Naive thymus-derived CD4-positive, alpha-beta T cell (primary cell): ENCODE data around the gene OGT. TPM values are rescaled to one million over a fixed set of nuclear protein-coding genes. Genes with fewer than 3 reads are reported as not detected.
"Not testable (repeated sequence)": the region's sequence is repeated elsewhere in the genome, so short reads cannot be mapped to it uniquely, and the experiment has no call there.

Experiments
- ATAC-seq: fragments of 150-1000 bp; cut with Tn5 transposase; 2 replicates; pipeline ENCODE4 v1.10.0; 2021; ENCODE audit warnings: mild to moderate bottlenecking, moderate library complexity
- CTCF ChIA-PET: fragments of 350-600 bp; sonication (Branson Sonifier 250); formaldehyde crosslinking; loops from one replicate; lab custom pipeline; 2021; ENCODE audit warnings: antibody characterized with exemption; lab: Charles Lee
- POLR2A ChIA-PET: fragments of 350-600 bp; sonication (Branson Sonifier 250); formaldehyde crosslinking; loops from one replicate; lab custom pipeline; 2021; ENCODE audit warnings: antibody characterized with exemption, inconsistent platforms; lab: Charles Lee
- DNase-seq, 9 donors: peaks; one replicate each; pipeline versions ENCODE4 v3.0.0 to v3.0.0-alpha.2; 2020 to 2022; ENCODE audit warnings: mixed read lengths in 1 of 9
- H3K27ac ChIP-seq: one replicate; pipeline ENCODE4 v1.7.0; 2013; ENCODE audit warnings: mild to moderate bottlenecking, low read depth, low read length, moderate library complexity
- H3K27me3 ChIP-seq, 2 donors: one replicate each; pipeline ENCODE4 v1.7.0; 2013; ENCODE audit warnings: low read length in 2 of 2, mild to moderate bottlenecking in 2 of 2, moderate library complexity in 2 of 2; ENCODE audit not compliant: control insufficient read depth in 2 of 2, insufficient read depth in 2 of 2
- H3K36me3 ChIP-seq, 3 experiments: 1 replicate in 2 of 3; 2 replicates in 1 of 3; pipeline ENCODE4 v1.7.0; 2013; ENCODE audit warnings: low read length in 3 of 3, mild to moderate bottlenecking in 3 of 3, moderate library complexity in 1 of 3; ENCODE audit not compliant: insufficient read depth in 3 of 3, control insufficient read depth in 2 of 3
- H3K4me1 ChIP-seq, 2 donors: one replicate each; pipeline ENCODE4 v1.7.0; 2013; ENCODE audit warnings: low read length in 2 of 2, mild to moderate bottlenecking in 2 of 2, moderate library complexity in 1 of 2; ENCODE audit not compliant: control insufficient read depth in 2 of 2, insufficient read depth in 2 of 2
- H3K4me3 ChIP-seq: 2 replicates; pipeline ENCODE4 v1.7.0; 2013; ENCODE audit warnings: mild to moderate bottlenecking, low read length
- H3K9me3 ChIP-seq, 3 experiments: 1 replicate in 2 of 3; 2 replicates in 1 of 3; pipeline ENCODE4 v1.7.0; 2013; ENCODE audit warnings: low read length in 3 of 3; ENCODE audit not compliant: control insufficient read depth in 2 of 3
- H3K27ac Mint-ChIP-seq, 9 donors: one replicate each; pipeline ENCODE4 v1.8.0; 2020 to 2022; ENCODE audit warnings: mixed read lengths in 9 of 9, mild to moderate bottlenecking in 8 of 9, moderate library complexity in 5 of 9, inconsistent platforms in 2 of 9
- H3K27me3 Mint-ChIP-seq, 5 donors: one replicate each; pipeline ENCODE4 v1.8.0; 2021 to 2022; ENCODE audit warnings: mixed read lengths in 5 of 5, mild to moderate bottlenecking in 1 of 5
- H3K36me3 Mint-ChIP-seq, 5 donors: one replicate each; pipeline ENCODE4 v1.8.0; 2020 to 2022; ENCODE audit warnings: mixed read lengths in 5 of 5, mild to moderate bottlenecking in 3 of 5, inconsistent platforms in 1 of 5
- H3K4me1 Mint-ChIP-seq, 7 donors: one replicate each; pipeline ENCODE4 v1.8.0; 2020 to 2022; ENCODE audit warnings: mixed read lengths in 7 of 7, mild to moderate bottlenecking in 3 of 7, inconsistent platforms in 1 of 7
- H3K4me3 Mint-ChIP-seq, 10 donors: one replicate each; pipeline ENCODE4 v1.8.0; 2020 to 2022; ENCODE audit warnings: mild to moderate bottlenecking in 10 of 10, mixed read lengths in 10 of 10, moderate library complexity in 6 of 10, inconsistent platforms in 2 of 10
- H3K9me3 Mint-ChIP-seq, 11 donors: one replicate each; pipeline ENCODE4 v1.8.0; 2020 to 2022; ENCODE audit warnings: mixed read lengths in 11 of 11, mild to moderate bottlenecking in 4 of 11, inconsistent platforms in 1 of 11, moderate library complexity in 1 of 11
- intact Hi-C, 2 donors: fragments of 100-400 bp; cut with micrococcal nuclease; formaldehyde crosslinking; loops; one replicate each; pipeline ENCODE4 v1.15.1; 2023
- polyA plus RNA-seq, 2 donors: library from polyadenylated mRNA; unstranded; fragments of 300-500 nt; fragmentation: Illumina TruSeq; gene quantifications; one replicate each; pipeline ENCODE4 v1.2.3, GENCODE V29; 2021
- total RNA-seq, 6 experiments: library from RNA in 5 of 6; stranded (reverse) in 5 of 6; gene quantifications; 1 replicate in 5 of 6; 2 replicates in 1 of 6; pipeline ENCODE4 v1.2.3 and lab custom pipeline; 2021 to 2026

Gene OGT
- total and polyA plus RNA-seq, 7 experiments from 2014 or later: 30.5 to 520 (median 346) TPM

DNA sequence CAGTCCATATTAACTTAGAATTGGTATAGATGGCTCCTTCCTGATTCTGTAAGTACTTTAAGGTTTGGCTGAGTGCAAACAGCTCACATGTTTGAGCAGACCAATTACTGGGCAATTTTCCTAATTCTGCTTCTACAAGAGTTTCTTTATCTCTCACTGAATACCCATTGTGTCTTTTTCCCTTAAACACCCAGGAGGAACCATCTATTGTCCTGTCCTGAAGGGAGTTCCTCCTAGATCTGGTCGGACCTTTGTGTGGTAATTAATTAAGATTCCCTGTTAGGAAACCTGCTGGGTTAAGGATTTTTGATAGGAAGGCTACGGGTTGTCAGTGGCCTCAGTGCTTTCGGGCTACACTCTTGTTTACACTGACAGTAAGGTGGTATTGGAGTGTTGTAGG is 36.9 kb upstream of the OGT start:
- H3K4me3 Mint-ChIP-seq, H3K4me1 ChIP-seq, H3K27me3 ChIP-seq, H3K4me3 ChIP-seq, H3K27me3 Mint-ChIP-seq, H3K36me3 ChIP-seq, CTCF ChIA-PET, intact Hi-C loops, H3K9me3 Mint-ChIP-seq, H3K9me3 ChIP-seq, H3K27ac ChIP-seq, ATAC-seq, H3K36me3 Mint-ChIP-seq, DNase-seq: not testable (repeated sequence)
- Mint-ChIP-seq H3K27ac (peak overlapping the region in 1 of 9 donors; percentile 50), H3K4me1 (peaks cover 4 to 15% (median 11%) of the 10 kb centered on the region in 7 donors)
- POLR2A ChIA-PET: interaction anchor here (4.5 kb wide), 1 partner anchor 37 kb away, joined by 54 read pairs; the partner anchor contains the start of gene OGT

DNA sequence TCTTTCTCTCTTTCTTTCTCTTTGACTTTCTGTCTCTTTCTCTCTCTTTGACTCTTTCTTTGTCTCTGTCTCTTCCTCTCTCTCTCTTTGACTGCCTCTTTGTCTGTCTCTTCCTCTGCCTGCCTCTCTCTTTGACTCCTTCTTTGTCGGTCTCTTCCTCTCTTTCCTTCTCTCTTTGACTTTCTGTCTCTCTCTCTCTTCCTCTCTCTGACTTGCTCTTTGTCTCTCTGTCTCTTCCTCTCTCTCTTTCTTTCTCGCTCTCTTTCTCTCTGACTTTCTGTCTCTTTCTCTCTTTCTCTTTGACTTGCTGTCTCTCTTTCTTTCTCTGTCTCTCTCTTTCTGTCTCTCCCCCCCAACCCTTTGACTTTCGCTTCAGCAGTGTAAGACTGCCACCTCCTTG is 36.4 kb upstream of the OGT start:
- Mint-ChIP-seq H3K36me3 (peaks cover 0 to 4% (median 0%) of the 10 kb centered on the region in 5 donors), H3K27ac (peak overlapping the region in 1 of 9 donors; percentile 50), H3K4me3 (peak overlapping the region in 1 of 10 donors; percentile 8), H3K9me3 (peaks cover 0 to 1% (median 0%) of the 10 kb centered on the region in 11 donors), H3K27me3 (peaks cover 0 to 2% (median 0%) of the 10 kb centered on the region in 5 donors), H3K4me1 (peaks cover 4 to 14% (median 11%) of the 10 kb centered on the region in 7 donors)
- DNase-seq: no peak
- Histone ChIP-seq H3K36me3 (no peaks in the 10 kb centered on the region), H3K9me3 (no peaks in the 10 kb centered on the region), H3K4me1 (no peaks in the 10 kb centered on the region), H3K27me3 (no peaks in the 10 kb centered on the region), H3K27ac (no peak overlapping the region), H3K4me3 (no peak overlapping the region)
- POLR2A ChIA-PET: no interaction called here
- intact Hi-C loops: no loop called here
- CTCF ChIA-PET: no interaction called here
- no peak for ATAC-seq

- H3K9me3 Mint-ChIP-seq, H3K4me3 ChIP-seq, H3K27ac ChIP-seq, CTCF ChIA-PET, H3K27ac Mint-ChIP-seq, H3K4me1 Mint-ChIP-seq, H3K4me1 ChIP-seq, H3K36me3 ChIP-seq, H3K36me3 Mint-ChIP-seq, H3K27me3 ChIP-seq, ATAC-seq, DNase-seq, H3K27me3 Mint-ChIP-seq, POLR2A ChIA-PET, intact Hi-C loops, H3K9me3 ChIP-seq, H3K4me3 Mint-ChIP-seq: not testable (repeated sequence)
Observed at GRCh38 chrX:71502080-71502479, 30.8 kb upstream of the OGT start.

GRCh38 chrX:71504346-71504745 is 28.6 kb upstream of the OGT start:
- H3K27me3 ChIP-seq: no peaks in the 10 kb centered on the region
- no peak overlapping the region for H3K4me3 Mint-ChIP-seq
- no peaks in the 10 kb centered on the region for H3K9me3 ChIP-seq
- ChIA-PET POLR2A (no interaction called here), CTCF (no interaction called here)
- no peaks in the 10 kb centered on the region for H3K36me3 Mint-ChIP-seq
- no peaks in the 10 kb centered on the region for H3K27me3 Mint-ChIP-seq
- intact Hi-C loops: no loop called here
- no peak overlapping the region for H3K4me3 ChIP-seq
- peaks cover 0 to 5% (median 0%) of the 10 kb centered on the region in 7 donors for H3K4me1 Mint-ChIP-seq
- no peaks in the 10 kb centered on the region for H3K4me1 ChIP-seq
- H3K9me3 Mint-ChIP-seq: peaks cover 0 to 1% (median 0%) of the 10 kb centered on the region in 11 donors
- no peak for DNase-seq
- no peaks in the 10 kb centered on the region for H3K36me3 ChIP-seq
- H3K27ac ChIP-seq: no peak overlapping the region
- ATAC-seq: no peak
- H3K27ac Mint-ChIP-seq: no peak overlapping the region

DNA sequence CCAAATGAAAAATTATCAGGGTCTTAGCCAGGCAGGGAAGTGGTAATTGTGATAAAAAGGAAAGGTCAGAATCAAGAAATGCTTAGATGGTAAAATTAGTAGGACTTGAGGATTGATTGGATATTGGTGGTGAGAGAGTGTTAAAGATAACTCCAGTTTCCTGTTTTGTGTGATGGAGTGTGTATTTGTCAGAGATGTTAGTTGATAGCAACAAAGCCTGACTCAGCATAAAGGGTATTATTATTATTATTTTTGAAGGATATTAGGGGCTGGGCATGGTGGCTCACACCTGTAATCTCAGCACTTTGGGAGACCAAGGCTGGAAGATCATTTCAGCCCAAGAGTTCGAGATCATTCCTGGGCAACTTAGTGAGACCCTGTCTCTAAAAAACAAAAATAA is 23.6 kb upstream of the OGT start:
- Histone ChIP-seq H3K9me3 (no peaks in the 10 kb centered on the region), H3K27me3 (no peaks in the 10 kb centered on the region), H3K4me1 (peaks cover 0 to 3% of the 10 kb centered on the region in 2 donors), H3K4me3 (no peak overlapping the region), H3K27ac (no peak overlapping the region), H3K36me3 (no peaks in the 10 kb centered on the region)
- Mint-ChIP-seq H3K9me3 (peaks cover 0 to 1% (median 0%) of the 10 kb centered on the region in 11 donors), H3K4me3 (no peak overlapping the region), H3K4me1 (peaks cover 4 to 13% (median 5%) of the 10 kb centered on the region in 7 donors), H3K27me3 (peaks cover 0 to 2% (median 0%) of the 10 kb centered on the region in 5 donors), H3K27ac (no peak overlapping the region), H3K36me3 (no peaks in the 10 kb centered on the region)
- ChIA-PET POLR2A (interaction anchor here (1.5 kb wide), 1 partner anchor 23 kb away, joined by 6 read pairs; the partner anchor contains the start of gene OGT), CTCF (no interaction called here)
- DNase-seq: no peak
- no peak for ATAC-seq
- intact Hi-C loops: no loop called here

GRCh38 chrX:71510161-71510560 is 22.7 kb upstream of the OGT start:
- intact Hi-C loops: no loop called here
- DNase-seq: no peak
- ChIA-PET CTCF (no interaction called here), POLR2A (interaction anchor here (1.5 kb wide), 1 partner anchor 23 kb away, joined by 6 read pairs; the partner anchor contains the start of gene OGT)
- no peak for ATAC-seq
- H3K9me3 Mint-ChIP-seq: peaks cover 0 to 1% (median 0%) of the 10 kb centered on the region in 11 donors
- peaks cover 9 to 18% (median 10%) of the 10 kb centered on the region in 7 donors for H3K4me1 Mint-ChIP-seq
- Histone ChIP-seq H3K9me3 (no peaks in the 10 kb centered on the region), H3K4me1 (peaks cover 3 to 6% of the 10 kb centered on the region in 2 donors), H3K36me3 (no peaks in the 10 kb centered on the region), H3K4me3 (no peak overlapping the region), H3K27me3 (no peaks in the 10 kb centered on the region), H3K27ac (no peak overlapping the region)
- no peak overlapping the region for H3K4me3 Mint-ChIP-seq
- H3K27ac Mint-ChIP-seq: no peak overlapping the region
- no peaks in the 10 kb centered on the region for H3K36me3 Mint-ChIP-seq
- peaks cover 0 to 2% (median 0%) of the 10 kb centered on the region in 5 donors for H3K27me3 Mint-ChIP-seq

- intact Hi-C loops: loop anchor here (2.0 kb wide), 2 partner anchors 19 to 21 kb away; partner anchors contain the start of gene OGT (in 2 of the 2)
- CTCF ChIA-PET: interaction anchor here (0.6 to 1.2 kb wide), 4 partner anchors 20 to 119 kb away, joined by 3 to 5 read pairs (median 4); no protein-coding TSS in a partner anchor
Observed at GRCh38 chrX:71513731-71514130, 19.2 kb upstream of the OGT start.

More at GRCh38 chrX:71513731-71514130, 19.2 kb upstream of the OGT start:
- H3K4me3 ChIP-seq, H3K27me3 ChIP-seq, H3K27ac ChIP-seq, POLR2A ChIA-PET, H3K9me3 ChIP-seq, H3K36me3 Mint-ChIP-seq, H3K4me1 ChIP-seq, H3K27me3 Mint-ChIP-seq, H3K36me3 ChIP-seq, ATAC-seq, H3K9me3 Mint-ChIP-seq, DNase-seq: not testable (repeated sequence)
- Mint-ChIP-seq H3K4me1 (peaks cover 9 to 18% (median 10%) of the 10 kb centered on the region in 7 donors), H3K27ac (peak overlapping the region in 2 of 9 donors; percentile 23 to 65), H3K4me3 (peak overlapping the region in 1 of 10 donors; percentile 22)
